Measurements from ENCODE around the gene CCT7. TPM values are rescaled to one million over a fixed set of nuclear protein-coding genes. Genes with fewer than 3 reads are reported as not detected.

The CCT7 gene
- total RNA-seq, 1 experiment from 2014 or later: 319 TPM

DNA sequence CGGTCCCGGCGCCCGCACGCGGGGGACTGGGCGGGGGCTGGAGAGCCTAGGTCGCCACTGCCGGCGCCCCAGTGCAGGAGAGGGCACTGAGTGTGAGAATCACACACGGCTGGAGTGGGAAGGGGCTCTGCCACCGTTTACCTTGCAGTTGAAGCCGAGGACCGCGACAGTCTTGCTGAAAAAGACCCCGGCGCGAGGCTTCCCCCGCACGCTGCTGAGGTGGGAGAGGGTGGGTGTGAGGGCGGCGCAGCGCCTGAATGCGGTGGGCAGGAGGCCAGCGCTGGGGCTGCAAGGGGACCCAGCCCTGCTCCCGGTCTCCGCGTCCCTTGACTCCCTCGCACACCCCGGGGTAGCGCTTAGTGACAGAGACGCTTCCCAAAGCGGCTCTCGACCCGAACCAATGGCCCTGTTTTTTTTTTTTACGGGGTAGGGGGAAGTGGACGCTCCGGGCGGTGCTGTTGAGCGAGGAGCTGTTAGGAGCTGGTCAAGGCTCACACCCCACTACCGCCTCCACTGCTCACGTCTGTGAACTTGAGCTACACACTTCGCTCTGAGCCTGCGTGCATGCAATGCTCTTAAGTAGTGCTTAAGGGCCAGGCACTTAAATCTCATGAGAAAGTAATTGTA is 30.9 kb upstream of the CCT7 start:
- no peak overlapping the region for H3K4me2 ChIP-seq
- no peak overlapping the region for H3K4me3 ChIP-seq
- intact Hi-C loops (cut with micrococcal nuclease; ENCODE audit: unreplicated experiment): no loop called here
- no peaks in the 10 kb centered on the region for H3K36me3 ChIP-seq (ENCODE audit: low read depth)
- H3F3A ChIP-seq (ENCODE audit: insufficient read depth, low read depth): peaks cover 5% of the 10 kb centered on the region; the same call in 1 of the 2 replicates
- DNase-seq: no peak
- H3K79me2 ChIP-seq (ENCODE audit: low read depth): no peaks in the 10 kb centered on the region
- no peaks in the 10 kb centered on the region for H4K20me1 ChIP-seq (ENCODE audit: insufficient read depth)
- ChIA-PET POLR2A (ENCODE audit: unreplicated experiment) (interaction anchor here (0.5 kb wide), 1 partner anchor 21 kb away, joined by 5 read pairs; no protein-coding TSS in a partner anchor), CTCF (no interaction called here)
- no peak for TF ChIP-seq EZH2 (IDR thresholded peaks at IDR 0.05; ENCODE audit: low read depth)
- TF ChIP-seq, protein P1, sequence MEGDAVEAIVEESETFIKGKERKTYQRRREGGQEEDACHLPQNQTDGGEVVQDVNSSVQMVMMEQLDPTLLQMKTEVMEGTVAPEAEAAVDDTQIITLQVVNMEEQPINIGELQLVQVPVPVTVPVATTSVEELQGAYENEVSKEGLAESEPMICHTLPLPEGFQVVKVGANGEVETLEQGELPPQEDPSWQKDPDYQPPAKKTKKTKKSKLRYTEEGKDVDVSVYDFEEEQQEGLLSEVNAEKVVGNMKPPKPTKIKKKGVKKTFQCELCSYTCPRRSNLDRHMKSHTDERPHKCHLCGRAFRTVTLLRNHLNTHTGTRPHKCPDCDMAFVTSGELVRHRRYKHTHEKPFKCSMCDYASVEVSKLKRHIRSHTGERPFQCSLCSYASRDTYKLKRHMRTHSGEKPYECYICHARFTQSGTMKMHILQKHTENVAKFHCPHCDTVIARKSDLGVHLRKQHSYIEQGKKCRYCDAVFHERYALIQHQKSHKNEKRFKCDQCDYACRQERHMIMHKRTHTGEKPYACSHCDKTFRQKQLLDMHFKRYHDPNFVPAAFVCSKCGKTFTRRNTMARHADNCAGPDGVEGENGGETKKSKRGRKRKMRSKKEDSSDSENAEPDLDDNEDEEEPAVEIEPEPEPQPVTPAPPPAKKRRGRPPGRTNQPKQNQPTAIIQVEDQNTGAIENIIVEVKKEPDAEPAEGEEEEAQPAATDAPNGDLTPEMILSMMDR (conservative IDR thresholded peaks at IDR 0.05): no peak
- no TSS peak for BruUV-seq (replicated peaks)
- H3K9me2 ChIP-seq (ENCODE audit: insufficient read depth): no peaks in the 10 kb centered on the region
- 0 out of 2 replicates have a peak, but pooled peaks cover 11% of the 10 kb centered on the region for H3K27me3 ChIP-seq (ENCODE audit: insufficient read depth, low read depth)
- no peak overlapping the region for H3K27ac ChIP-seq
- H3K4me1 ChIP-seq (replicated peaks; ENCODE audit: insufficient read depth): peaks cover 5% of the 10 kb centered on the region; the same call in 1 of the 2 replicates
- H3K9me3 ChIP-seq (ENCODE audit: insufficient read depth, low read depth): no peaks in the 10 kb centered on the region
- H2AFZ ChIP-seq: no peak overlapping the region

DNA sequence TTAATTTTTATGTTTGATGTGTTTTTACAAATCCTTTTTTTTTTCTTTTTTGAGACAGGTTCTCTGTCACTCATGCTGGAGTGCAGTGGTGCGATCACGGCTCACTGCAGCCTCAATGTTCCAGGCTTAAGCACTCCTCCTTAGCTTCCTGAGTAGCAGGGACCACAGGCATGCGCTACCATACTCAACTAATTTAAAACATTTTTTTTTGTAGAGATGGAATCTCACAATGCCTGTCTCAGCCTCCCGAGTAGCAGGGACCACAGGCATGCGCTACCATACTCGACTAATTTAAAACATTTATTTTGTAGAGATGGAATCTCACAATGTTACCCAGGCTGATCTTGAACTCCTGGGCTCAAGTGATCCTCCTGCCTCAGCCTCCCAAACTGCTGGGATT is 28.5 kb upstream of the CCT7 start:
- no peak overlapping the region for H3K4me3 ChIP-seq
- no peaks in the 10 kb centered on the region for H4K20me1 ChIP-seq (ENCODE audit: insufficient read depth)
- no TSS peak for BruUV-seq (replicated peaks)
- H3K9me2 ChIP-seq (ENCODE audit: insufficient read depth): no peaks in the 10 kb centered on the region
- H2AFZ ChIP-seq: no peak overlapping the region
- peaks cover 5% of the 10 kb centered on the region; the same call in 1 of the 2 replicates for H3F3A ChIP-seq (ENCODE audit: insufficient read depth, low read depth)
- intact Hi-C loops (cut with micrococcal nuclease; ENCODE audit: unreplicated experiment): no loop called here
- POLR2A ChIA-PET (ENCODE audit: unreplicated experiment): no interaction called here
- no peaks in the 10 kb centered on the region for H3K36me3 ChIP-seq (ENCODE audit: low read depth)
- H3K27ac ChIP-seq: no peak overlapping the region
- TF ChIP-seq EZH2 (IDR thresholded peaks at IDR 0.05; ENCODE audit: low read depth): no peak
- TF ChIP-seq, protein P1 (conservative IDR thresholded peaks at IDR 0.05): no peak
- H3K4me1 ChIP-seq (replicated peaks; ENCODE audit: insufficient read depth): peaks cover 5% of the 10 kb centered on the region; the same call in 1 of the 2 replicates
- no peaks in the 10 kb centered on the region for H3K79me2 ChIP-seq (ENCODE audit: low read depth)
- CTCF ChIA-PET: no interaction called here
- H3K27me3 ChIP-seq (ENCODE audit: insufficient read depth, low read depth): no peaks in the 10 kb centered on the region
- no peak for DNase-seq
- H3K9me3 ChIP-seq (ENCODE audit: insufficient read depth, low read depth): no peaks in the 10 kb centered on the region
- H3K4me2 ChIP-seq: no peak overlapping the region

DNA sequence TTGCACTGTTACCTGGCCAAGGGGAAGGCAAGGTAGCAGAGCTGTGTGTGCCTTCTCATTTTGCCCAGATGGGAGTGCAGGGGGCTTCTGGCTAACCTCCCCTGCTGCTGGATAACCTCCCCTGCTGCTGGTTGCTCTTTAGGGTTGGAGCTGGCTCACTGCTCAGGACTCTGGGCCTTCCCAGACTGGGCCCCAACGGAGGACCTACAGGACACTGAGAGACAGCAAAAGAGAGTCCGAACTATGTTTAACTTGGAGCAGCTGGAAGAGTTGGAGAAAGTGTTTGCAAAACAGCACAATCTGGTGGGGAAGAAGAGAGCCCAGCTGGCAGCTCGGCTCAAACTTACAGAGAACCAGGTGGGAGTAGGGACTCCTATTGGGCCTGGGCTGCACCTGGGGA is 25.9 kb upstream of the CCT7 start:
- Histone ChIP-seq H3K9me2 (ENCODE audit: insufficient read depth) (no peaks in the 10 kb centered on the region), H3K9me3 (ENCODE audit: insufficient read depth, low read depth) (no peaks in the 10 kb centered on the region), H4K20me1 (ENCODE audit: insufficient read depth) (no peaks in the 10 kb centered on the region), H3K27me3 (ENCODE audit: insufficient read depth, low read depth) (no peaks in the 10 kb centered on the region), H3K4me3 (no peak overlapping the region), H2AFZ (no peak overlapping the region), H3F3A (ENCODE audit: insufficient read depth, low read depth) (peaks cover 6% of the 10 kb centered on the region), H3K27ac (no peak overlapping the region), H3K79me2 (ENCODE audit: low read depth) (no peaks in the 10 kb centered on the region), H3K4me2 (no peak overlapping the region), H3K4me1 (replicated peaks; ENCODE audit: insufficient read depth) (peaks cover 5% of the 10 kb centered on the region; the same call in 1 of the 2 replicates), H3K36me3 (ENCODE audit: low read depth) (no peaks in the 10 kb centered on the region)
- intact Hi-C loops (cut with micrococcal nuclease; ENCODE audit: unreplicated experiment): no loop called here
- CTCF ChIA-PET: interaction anchor here (0.7 kb wide), 1 partner anchor 116 kb away, joined by 16 read pairs; no protein-coding TSS in a partner anchor
- TF ChIP-seq, protein P1 (conservative IDR thresholded peaks at IDR 0.05): no peak
- DNase-seq: no peak
- POLR2A ChIA-PET (ENCODE audit: unreplicated experiment): no interaction called here
- BruUV-seq (replicated peaks): no TSS peak
